Measurements from ENCODE around the gene KRAS. TPM values are rescaled to one million over a fixed set of nuclear protein-coding genes. Genes with fewer than 3 reads are reported as not detected.

The KRAS gene
- total RNA-seq, 4 donors from 2014 or later, result 17.4 to 27.5 (median 19.2) TPM

DNA sequence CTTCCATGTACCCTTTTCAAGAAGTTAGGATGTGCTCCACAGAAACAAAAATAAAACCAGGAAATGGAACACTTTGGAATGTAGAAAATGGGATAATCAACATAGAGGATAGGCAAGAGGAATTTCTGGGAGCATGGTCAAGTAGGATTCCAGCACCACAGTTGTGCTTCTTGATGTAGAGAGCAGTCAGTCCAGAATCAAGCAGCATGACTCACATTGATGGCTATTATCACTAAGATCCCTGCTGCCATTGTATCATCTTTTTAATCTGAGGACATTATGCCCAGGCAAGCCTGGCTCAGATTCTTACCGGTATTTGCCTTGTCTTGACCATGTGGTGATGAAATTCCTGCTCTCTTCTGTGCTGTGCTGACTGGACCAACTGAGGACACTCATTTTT, 50.0 kb downstream of the KRAS start:
- no peak for TF ChIP-seq POLR2A (IDR thresholded peaks at IDR 0.05)
- TF ChIP-seq, protein P1, sequence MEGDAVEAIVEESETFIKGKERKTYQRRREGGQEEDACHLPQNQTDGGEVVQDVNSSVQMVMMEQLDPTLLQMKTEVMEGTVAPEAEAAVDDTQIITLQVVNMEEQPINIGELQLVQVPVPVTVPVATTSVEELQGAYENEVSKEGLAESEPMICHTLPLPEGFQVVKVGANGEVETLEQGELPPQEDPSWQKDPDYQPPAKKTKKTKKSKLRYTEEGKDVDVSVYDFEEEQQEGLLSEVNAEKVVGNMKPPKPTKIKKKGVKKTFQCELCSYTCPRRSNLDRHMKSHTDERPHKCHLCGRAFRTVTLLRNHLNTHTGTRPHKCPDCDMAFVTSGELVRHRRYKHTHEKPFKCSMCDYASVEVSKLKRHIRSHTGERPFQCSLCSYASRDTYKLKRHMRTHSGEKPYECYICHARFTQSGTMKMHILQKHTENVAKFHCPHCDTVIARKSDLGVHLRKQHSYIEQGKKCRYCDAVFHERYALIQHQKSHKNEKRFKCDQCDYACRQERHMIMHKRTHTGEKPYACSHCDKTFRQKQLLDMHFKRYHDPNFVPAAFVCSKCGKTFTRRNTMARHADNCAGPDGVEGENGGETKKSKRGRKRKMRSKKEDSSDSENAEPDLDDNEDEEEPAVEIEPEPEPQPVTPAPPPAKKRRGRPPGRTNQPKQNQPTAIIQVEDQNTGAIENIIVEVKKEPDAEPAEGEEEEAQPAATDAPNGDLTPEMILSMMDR (IDR thresholded peaks at IDR 0.05), result no peak
- WGBS, 2 donors, result 38 to 45% methylated on average over 1 of the region's 1 CpG
- no peak overlapping the region for H3K4me3 ChIP-seq
- no peaks in the 10 kb centered on the region for H3K9me3 ChIP-seq
- DNase-seq, result no peak
- peaks cover 0 to 27% (median 0%) of the 10 kb centered on the region in 3 donors for H3K36me3 ChIP-seq
- no peaks in the 10 kb centered on the region for H3K27me3 ChIP-seq
- intact Hi-C loops (cut with DNase I), result no loop called here
- H3K27ac ChIP-seq, result no peak overlapping the region
- H3K4me1 ChIP-seq, result peaks cover 0 to 17% (median 7%) of the 10 kb centered on the region in 3 donors

DNA sequence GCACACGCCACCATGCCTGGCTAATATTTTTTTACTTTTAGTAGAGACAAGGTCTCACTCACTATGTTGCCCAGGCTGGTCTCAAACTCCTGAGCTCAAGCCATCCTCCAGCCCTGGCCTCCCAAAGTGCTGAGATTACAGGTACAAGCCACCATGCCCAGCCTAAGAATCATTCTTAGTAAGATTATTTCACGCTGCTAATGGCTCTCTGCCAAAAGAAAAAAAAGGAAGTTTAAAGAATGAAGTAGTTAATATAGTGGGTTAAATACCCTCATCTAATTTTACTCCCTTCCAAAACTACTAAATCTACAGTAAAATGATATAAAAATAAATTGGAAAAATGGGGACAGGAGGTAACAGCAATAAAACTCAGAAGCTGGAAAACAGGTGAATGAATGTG, 53.1 kb downstream of the KRAS start:
- Histone ChIP-seq H3K9me3 (no peaks in the 10 kb centered on the region), H3K4me3 (no peak overlapping the region), H3K36me3 (no peaks in the 10 kb centered on the region), H3K27me3 (no peaks in the 10 kb centered on the region), H3K4me1 (peaks cover 0 to 28% (median 12%) of the 10 kb centered on the region in 3 donors), H3K27ac (no peak overlapping the region)
- no peak for DNase-seq
- WGBS, 2 donors, result 61 to 67% methylated on average over 2 of the region's 2 CpGs
- intact Hi-C loops (cut with DNase I), result no loop called here
- no peak for TF ChIP-seq POLR2A (IDR thresholded peaks at IDR 0.05)
- TF ChIP-seq, protein P1 (IDR thresholded peaks at IDR 0.05), result no peak

DNA sequence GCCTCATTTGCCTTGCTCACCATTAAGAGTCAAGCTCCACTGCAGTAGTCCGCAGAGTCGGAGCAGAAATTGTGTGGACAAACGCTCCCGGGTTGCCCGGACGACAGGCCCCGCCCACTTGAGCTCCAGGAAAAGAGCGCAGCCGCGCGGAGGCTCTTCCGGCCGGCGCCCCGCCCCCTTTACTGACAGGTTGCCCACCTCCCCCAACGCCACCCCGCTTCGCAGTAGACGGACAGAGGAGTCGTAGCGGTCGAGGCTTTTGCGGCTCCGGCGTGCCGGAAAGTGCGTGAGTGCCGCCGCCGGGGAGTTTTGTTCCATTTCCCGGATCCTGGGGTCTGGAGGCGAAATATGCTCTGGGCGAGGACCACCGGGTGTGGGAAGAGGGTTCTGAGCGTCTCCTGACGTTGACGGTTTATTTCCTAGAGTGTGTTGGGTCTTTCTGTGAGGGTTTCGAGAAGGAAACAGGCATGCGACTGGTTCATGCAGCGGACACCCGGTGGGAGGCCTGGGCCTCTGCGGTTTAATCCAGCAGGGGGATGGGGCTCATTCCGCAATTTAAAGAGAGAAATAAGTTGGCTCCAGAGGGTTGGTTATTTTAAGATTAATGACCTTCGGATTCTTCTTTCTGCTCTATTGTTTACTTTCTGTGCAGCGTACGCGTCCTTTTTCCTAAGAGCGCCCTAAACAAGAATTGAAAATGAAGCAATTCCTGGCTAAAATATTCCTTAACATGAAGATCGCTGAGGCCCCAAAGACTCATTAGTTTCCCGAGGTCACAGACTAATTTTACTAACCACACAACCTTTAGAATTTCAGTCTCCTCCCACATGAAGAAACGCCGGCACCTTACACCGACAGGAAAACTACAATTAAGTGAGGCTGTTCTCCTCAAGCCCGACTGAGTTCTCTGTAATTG, 55.4 kb downstream of the KRAS start, which contains the start of the genes DNAI7 and ETFRF1:
DNAI7 (minus strand) TSS at position 105 of the 916 bp plus-strand sequence; CDS start at position 23, 82 bp downstream.
ETFRF1 (plus strand) TSS at position 182 of the 916 bp plus-strand sequence. CDS start 8,720 bp downstream, outside the sequence.
- 0 to 1% methylated on average over 11 to 29 of the region's 54 CpGs for WGBS, 2 donors
- intact Hi-C loops (cut with DNase I), result no loop called here
- H3K9me3 ChIP-seq, result no peaks in the 10 kb centered on the region
- H3K27ac ChIP-seq, result peak within 1 kb of the TSS; percentile 87 to 96 (median 96)
- peaks cover 0 to 22% (median 12%) of the 10 kb centered on the region in 3 donors for H3K4me1 ChIP-seq
- H3K27me3 ChIP-seq, result no peaks in the 10 kb centered on the region
- TF ChIP-seq POLR2A (IDR thresholded peaks at IDR 0.05), result peak in 2 of 4 donors; percentile 64 to 70
- TF ChIP-seq, protein P1 (IDR thresholded peaks at IDR 0.05), result peak in 1 of 6 experiments; percentile 4
- DNase-seq, result peak; percentile 60
- no peaks in the 10 kb centered on the region for H3K36me3 ChIP-seq
- peak within 1 kb of the TSS; percentile 70 to 90 (median 82) for H3K4me3 ChIP-seq

DNA sequence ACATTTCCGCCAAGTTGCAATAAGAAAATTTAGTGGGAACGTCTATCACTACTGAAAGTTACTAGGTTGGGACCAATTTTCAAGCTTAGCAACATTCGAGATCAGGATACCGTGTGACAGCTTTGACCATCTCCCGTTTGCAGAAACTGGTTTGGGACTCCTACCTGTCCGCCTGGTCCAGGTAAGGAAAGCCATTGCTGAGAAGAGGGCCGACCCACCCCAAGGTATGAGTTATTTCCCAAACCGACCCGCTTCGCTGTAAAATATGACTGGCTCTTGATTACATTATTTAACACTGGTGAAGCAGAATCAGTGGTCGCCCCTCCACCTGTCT, 56.0 kb downstream of the KRAS start:
- Histone ChIP-seq H3K9me3 (no peaks in the 10 kb centered on the region), H3K27ac (peak overlapping the region; percentile 87 to 96 (median 96)), H3K36me3 (no peaks in the 10 kb centered on the region), H3K27me3 (no peaks in the 10 kb centered on the region), H3K4me1 (peaks cover 0 to 22% (median 12%) of the 10 kb centered on the region in 3 donors), H3K4me3 (peak overlapping the region; percentile 70 to 90 (median 82))
- intact Hi-C loops (cut with DNase I), result no loop called here
- no peak for DNase-seq
- WGBS, 2 donors, result 6 to 21% methylated on average over 4 to 10 of the region's 11 CpGs
- no peak for TF ChIP-seq POLR2A (IDR thresholded peaks at IDR 0.05)
- TF ChIP-seq, protein P1 (IDR thresholded peaks at IDR 0.05), result no peak

DNA sequence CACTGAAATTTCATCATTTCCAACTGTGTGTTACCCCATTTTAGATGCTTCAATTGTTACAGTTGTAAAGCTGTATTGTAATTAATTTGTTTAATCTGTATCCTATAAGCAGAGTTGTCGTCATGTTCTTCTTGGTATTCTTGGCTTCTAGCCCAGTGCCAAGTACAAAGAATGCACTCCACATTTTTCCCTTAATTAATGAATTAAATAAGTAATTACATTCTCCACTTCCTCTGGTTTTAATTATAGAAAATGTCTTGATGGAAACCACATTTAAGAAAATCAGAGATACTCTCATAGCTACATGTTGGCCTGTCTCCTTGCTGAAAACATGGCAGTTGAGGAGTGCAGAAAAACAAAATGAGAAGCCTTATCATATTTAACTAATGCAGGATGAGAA, 56.5 kb downstream of the KRAS start:
- TF ChIP-seq, protein P1 (IDR thresholded peaks at IDR 0.05), result no peak
- no peak for TF ChIP-seq POLR2A (IDR thresholded peaks at IDR 0.05)
- no peaks in the 10 kb centered on the region for H3K36me3 ChIP-seq
- peaks cover 0 to 22% (median 12%) of the 10 kb centered on the region in 3 donors for H3K4me1 ChIP-seq
- peak overlapping the region; percentile 70 to 90 (median 82) for H3K4me3 ChIP-seq
- intact Hi-C loops (cut with DNase I), result no loop called here
- no peaks in the 10 kb centered on the region for H3K9me3 ChIP-seq
- no peaks in the 10 kb centered on the region for H3K27me3 ChIP-seq
- peak overlapping the region in 3 of 4 donors; percentile 95 to 96 (median 96) for H3K27ac ChIP-seq
- WGBS, 2 donors, result 15 to 18% methylated on average over 1 of the region's 1 CpG
- DNase-seq, result no peak
